ENCODE measurements around the gene GOLGA6B. TPM values are rescaled to one million over a fixed set of nuclear protein-coding genes. Genes with fewer than 3 reads are reported as not detected.
"Not testable (repeated sequence)": the region's sequence is repeated elsewhere in the genome, so short reads cannot be mapped to it uniquely, and the experiment has no call there.

The GOLGA6B gene
- total and polyA plus RNA-seq, 12 donors, result 0.11 to 0.61 TPM; not detected in 10

DNA sequence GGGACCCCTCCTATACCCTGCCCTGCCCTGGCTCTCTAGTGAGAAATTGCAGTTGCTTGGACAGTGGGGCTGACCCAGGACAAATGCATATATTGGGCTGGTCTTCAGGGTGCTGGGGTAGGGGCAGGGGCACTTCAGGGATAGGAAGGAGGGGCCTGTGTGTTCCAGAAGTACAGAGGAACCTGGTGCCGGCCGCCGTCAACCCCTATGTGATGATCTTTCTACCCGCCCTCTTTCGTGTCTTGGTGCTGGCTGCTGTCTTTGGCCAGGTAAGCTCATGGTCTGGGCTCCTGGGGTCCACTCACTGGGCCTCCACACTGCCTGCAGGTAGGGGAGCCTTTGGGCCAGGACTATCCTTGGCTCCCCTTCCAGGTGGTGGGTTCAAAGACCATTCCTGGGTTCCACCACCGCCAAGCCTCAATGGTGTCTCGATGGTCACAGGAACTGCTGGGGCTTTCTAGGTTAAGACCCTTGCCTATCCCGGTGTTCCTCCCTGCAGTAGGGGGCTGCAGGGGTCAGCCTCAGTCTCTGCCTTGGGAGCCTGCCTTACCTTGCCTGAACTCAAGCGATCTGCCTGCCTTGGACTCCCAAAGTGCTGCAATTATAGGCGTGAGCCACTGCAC, 5.8 kb upstream of the GOLGA6B start:
- DNase-seq; intact Hi-C loops (cut with DNase I); H3K27ac ChIP-seq; H3K36me3 ChIP-seq (replicated peaks in 1 of 2); H3K4me1 ChIP-seq (replicated peaks in 1 of 2); H3K9me3 ChIP-seq (replicated peaks in 1 of 3); H3K4me3 ChIP-seq; H3K27me3 ChIP-seq: not testable (repeated sequence)
- 57 to 80% (median 78%) methylated on average over 3 to 8 of the region's 10 CpGs for WGBS, 4 donors

DNA sequence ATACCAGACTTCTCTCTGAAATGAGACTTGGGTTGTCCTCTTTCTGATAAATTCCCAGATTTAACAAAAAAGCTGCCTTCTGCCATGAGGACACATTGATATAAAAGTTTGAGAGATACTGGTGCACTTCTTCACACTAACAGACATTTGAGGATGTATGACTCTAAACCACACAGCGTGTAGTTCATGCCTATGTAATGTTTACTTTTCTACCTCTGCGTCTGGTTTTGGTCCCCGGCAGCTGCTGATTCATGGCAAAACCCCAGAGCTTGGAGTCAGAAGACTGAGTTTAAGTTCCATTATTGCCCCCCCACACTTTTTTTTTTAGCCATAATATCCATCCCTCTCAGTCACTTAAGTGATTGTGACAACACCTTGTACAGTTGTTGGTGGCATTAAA, 1.5 kb downstream of the GOLGA6B start:
- intact Hi-C loops (cut with DNase I); H3K9me3 ChIP-seq (replicated peaks in 1 of 3); H3K27me3 ChIP-seq; H3K27ac ChIP-seq; H3K4me3 ChIP-seq; DNase-seq; H3K36me3 ChIP-seq (replicated peaks in 1 of 2); H3K4me1 ChIP-seq (replicated peaks in 1 of 2): not testable (repeated sequence)
- WGBS, 4 donors, result no CpG with 5 or more reads among the region's 3 CpGs

DNA sequence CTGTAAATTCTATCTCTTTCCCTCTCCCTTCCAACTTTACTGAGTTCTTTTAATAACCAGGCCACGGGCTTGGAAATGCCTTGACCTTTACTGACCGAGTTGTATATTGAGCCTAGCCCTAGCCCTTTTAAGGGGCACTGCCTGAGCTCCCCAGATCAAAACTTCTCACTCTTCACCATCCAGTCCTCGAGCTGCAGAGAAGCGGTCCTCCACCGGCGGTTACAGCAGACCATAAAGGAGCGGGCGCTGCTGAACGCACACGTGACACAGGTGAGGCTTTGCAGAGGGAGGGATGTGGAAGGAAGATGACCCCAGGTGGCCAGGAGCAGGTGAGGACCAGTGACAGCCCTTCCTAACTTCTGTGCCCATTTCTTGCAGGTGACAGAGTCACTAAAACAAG, 6.6 kb downstream of the GOLGA6B start:
- 78 to 86% (median 83%) methylated on average over 8 to 9 of the region's 10 CpGs for WGBS, 4 donors
- intact Hi-C loops (cut with DNase I), result not testable (repeated sequence)

DNA sequence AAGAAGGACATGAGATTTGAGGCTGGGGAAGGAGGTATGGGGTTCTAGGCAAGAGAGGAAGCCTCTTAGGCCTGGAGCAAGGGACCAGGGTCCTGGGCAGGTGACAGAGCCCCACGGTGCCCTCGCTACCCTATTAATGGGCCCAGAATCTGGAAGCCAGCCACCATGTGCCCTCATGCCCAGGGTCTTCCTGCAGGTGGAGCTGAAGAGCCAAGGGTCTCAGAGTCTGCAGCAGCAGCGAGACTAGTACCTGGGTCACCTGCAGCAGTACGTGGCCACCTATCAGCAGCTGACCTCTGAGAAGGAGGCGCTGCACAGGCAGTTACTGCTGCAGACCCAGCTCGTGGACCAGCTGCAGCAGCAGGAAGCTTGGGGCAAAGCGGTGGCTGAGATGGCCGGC, 9.4 kb downstream of the GOLGA6B start:
- H3K36me3 ChIP-seq (replicated peaks in 1 of 2); intact Hi-C loops (cut with DNase I); H3K27ac ChIP-seq; H3K27me3 ChIP-seq; DNase-seq; H3K4me1 ChIP-seq (replicated peaks in 1 of 2); H3K4me3 ChIP-seq; H3K9me3 ChIP-seq (replicated peaks in 1 of 3): not testable (repeated sequence)
- WGBS, 4 donors, result no CpG with 5 or more reads among the region's 8 CpGs

More for the DNA sequence above, 6.6 kb downstream of the GOLGA6B start:
- not testable (repeated sequence) for H3K27ac ChIP-seq; H3K36me3 ChIP-seq (replicated peaks in 1 of 2); H3K4me3 ChIP-seq; H3K9me3 ChIP-seq (replicated peaks in 1 of 3); H3K4me1 ChIP-seq (replicated peaks in 1 of 2); H3K27me3 ChIP-seq; DNase-seq

DNA sequence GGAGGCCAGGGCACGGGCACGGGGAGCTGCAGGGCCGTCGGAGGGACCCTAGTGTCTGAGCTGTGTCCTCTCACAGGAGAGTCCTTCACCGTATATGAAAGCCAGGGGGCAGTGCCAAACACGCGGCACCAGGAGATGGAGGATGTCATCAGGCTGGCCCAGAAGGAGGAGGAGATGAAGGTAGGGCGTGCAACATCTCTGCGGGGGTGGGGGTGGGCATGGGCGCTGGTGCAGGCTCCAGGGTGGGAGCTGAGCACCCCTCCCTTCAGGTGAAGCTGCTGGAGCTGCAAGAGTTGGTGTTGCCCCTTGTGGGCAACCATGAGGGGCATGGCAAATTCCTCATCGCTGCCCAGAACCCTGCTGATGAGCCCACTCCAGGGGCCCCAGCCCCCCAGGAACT, 11.2 kb downstream of the GOLGA6B start:
- H3K4me1 ChIP-seq (replicated peaks in 1 of 2); H3K9me3 ChIP-seq (replicated peaks in 1 of 3); H3K27ac ChIP-seq; H3K36me3 ChIP-seq (replicated peaks in 1 of 2); H3K27me3 ChIP-seq; H3K4me3 ChIP-seq; DNase-seq; intact Hi-C loops (cut with DNase I): not testable (repeated sequence)
- WGBS, 4 donors, result 62 to 76% methylated on average over 3 to 5 of the region's 11 CpGs; no CpG with 5 or more reads in 2 of the 4 donors

DNA sequence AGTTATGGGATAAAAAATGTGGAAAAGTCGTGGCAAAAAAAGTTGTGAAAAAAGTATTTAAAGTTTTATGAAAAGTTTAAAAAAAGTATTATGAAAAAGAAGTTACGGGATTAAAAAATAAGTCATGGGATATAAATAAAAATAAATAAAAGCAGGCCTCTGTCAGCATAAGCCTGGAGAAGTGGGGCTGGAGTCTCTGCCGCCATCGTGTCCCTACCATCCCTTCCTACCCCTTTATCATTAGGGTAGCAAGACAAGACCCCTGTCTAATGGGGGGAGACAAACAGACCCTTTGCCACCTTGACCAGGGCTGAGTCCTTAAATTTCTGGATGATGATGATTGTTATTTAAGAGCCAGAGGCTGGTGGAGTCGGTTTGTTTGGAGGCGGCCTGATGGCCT, 15.3 kb downstream of the GOLGA6B start:
- H3K36me3 ChIP-seq (replicated peaks in 1 of 2); H3K4me3 ChIP-seq; H3K9me3 ChIP-seq (replicated peaks in 1 of 3); H3K27ac ChIP-seq; DNase-seq; H3K4me1 ChIP-seq (replicated peaks in 1 of 2); H3K27me3 ChIP-seq: not testable (repeated sequence)
- 88 to 99% (median 93%) methylated on average over 2 to 5 of the region's 6 CpGs for WGBS, 4 donors
- intact Hi-C loops (cut with DNase I), result loop anchor here in 1 of 2 donors (10.0 kb wide), 1 partner anchor 75 kb away; no protein-coding TSS in a partner anchor

DNA sequence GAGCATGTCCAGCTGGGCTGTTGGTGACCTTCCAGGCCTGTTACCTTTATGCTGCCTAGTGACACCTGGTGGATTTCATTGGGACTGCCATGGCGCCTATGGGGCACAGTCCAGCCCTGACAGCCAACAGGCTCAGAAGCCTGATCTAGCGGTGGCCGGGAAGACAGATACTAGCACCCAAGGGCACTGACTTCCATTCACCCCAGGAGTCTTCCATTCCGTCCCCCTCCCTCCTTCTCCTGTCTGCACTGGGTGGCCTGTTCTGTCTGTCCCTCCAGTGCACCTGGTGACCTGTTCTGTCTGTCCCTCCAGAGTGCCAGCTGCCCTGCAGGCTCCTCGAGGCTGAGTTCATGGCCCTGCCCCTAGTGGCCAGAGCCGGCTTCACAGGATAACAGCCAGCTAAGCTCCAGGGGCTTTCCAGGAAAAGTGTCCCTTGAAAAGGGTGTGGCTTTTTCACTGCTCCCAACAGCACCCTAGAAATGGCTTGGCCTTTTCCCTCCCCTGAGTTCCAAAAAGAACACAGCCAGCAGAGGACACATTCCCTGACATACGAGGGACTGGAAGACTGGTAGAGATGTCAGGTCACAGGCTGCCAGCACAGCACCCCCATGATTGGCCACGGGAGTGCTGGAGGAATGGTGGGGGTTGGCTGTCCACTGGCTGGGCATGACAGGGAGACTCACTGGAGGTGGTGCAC, 16.3 kb downstream of the GOLGA6B start:
- not testable (repeated sequence) for H3K4me1 ChIP-seq (replicated peaks in 1 of 2); H3K27me3 ChIP-seq; H3K36me3 ChIP-seq (replicated peaks in 1 of 2); H3K9me3 ChIP-seq (replicated peaks in 1 of 3)
- WGBS, 4 donors, result 0 to 7% (median 4%) methylated on average over 4 to 8 of the region's 8 CpGs
- TF ChIP-seq, protein P1, sequence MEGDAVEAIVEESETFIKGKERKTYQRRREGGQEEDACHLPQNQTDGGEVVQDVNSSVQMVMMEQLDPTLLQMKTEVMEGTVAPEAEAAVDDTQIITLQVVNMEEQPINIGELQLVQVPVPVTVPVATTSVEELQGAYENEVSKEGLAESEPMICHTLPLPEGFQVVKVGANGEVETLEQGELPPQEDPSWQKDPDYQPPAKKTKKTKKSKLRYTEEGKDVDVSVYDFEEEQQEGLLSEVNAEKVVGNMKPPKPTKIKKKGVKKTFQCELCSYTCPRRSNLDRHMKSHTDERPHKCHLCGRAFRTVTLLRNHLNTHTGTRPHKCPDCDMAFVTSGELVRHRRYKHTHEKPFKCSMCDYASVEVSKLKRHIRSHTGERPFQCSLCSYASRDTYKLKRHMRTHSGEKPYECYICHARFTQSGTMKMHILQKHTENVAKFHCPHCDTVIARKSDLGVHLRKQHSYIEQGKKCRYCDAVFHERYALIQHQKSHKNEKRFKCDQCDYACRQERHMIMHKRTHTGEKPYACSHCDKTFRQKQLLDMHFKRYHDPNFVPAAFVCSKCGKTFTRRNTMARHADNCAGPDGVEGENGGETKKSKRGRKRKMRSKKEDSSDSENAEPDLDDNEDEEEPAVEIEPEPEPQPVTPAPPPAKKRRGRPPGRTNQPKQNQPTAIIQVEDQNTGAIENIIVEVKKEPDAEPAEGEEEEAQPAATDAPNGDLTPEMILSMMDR (IDR thresholded peaks at IDR 0.05), result peak; percentile 65 to 91 (median 83)
- TF ChIP-seq POLR2A (IDR thresholded peaks at IDR 0.05), result peak in 1 of 2 donors; percentile 15
- Histone ChIP-seq H3K4me3 (peak overlapping the region in 1 of 4 donors; percentile 22), H3K27ac (peak overlapping the region in 2 of 5 donors; percentile 32 to 69)
- peak; percentile 80 to 94 (median 88) for DNase-seq
- intact Hi-C loops (cut with DNase I), result loop anchor here in 1 of 2 donors (10.0 kb wide), 1 partner anchor 76 kb away; no protein-coding TSS in a partner anchor
